NCI-H1694 treated with DMSO at 0.1 percent for 48 hours (cell line): ENCODE data around the gene CRLF1.

ENCODE experiments used
- DNase-seq: peaks from one replicate; lab custom pipeline; 2025; lab: John Stamatoyannopoulos, UW

CRLF1 gene, protein sequence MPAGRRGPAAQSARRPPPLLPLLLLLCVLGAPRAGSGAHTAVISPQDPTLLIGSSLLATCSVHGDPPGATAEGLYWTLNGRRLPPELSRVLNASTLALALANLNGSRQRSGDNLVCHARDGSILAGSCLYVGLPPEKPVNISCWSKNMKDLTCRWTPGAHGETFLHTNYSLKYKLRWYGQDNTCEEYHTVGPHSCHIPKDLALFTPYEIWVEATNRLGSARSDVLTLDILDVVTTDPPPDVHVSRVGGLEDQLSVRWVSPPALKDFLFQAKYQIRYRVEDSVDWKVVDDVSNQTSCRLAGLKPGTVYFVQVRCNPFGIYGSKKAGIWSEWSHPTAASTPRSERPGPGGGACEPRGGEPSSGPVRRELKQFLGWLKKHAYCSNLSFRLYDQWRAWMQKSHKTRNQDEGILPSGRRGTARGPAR

GRCh38 chr19:18606281-18607225 lies at the start of gene CRLF1:
TSS of gene CRLF1 (minus strand) at chr19:18606799. CDS start at chr19:18606656, 143 bp downstream.
- no peak for DNase-seq

DNA sequence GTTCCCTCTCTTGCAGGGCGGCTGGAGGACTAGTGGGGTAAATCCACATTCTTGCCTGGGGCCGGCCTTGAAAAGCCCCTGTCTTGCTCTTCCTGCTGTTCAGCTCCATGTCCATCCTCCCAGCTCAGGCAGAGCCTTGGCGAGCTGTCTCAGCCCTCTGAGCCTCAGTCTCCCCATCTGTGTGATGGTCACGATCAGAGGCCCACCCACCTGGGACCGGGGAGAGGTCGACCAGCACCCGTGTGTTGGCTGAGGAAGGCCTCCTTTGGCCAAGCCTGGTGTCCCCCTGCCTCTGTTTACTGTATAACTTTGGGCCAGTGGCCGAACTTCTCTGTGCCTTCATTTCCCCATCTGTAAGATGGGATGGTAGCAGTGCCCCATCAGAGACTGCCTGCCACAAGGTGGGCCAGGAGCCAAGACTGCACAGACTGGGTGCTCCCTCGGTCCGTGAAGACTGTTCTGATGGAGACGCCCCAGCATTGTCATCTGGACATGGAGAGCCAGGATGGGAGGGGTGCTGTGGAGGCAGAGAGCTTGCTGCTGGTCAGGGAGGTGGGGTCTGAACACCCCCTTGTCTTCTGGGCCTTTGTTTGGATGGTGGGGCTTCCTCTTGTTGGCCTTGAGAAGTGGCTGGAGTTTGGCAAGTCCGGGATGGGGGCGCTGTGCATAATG lies 48.7 kb upstream of the CRLF1 start:
- DNase-seq, result no peak

DNA sequence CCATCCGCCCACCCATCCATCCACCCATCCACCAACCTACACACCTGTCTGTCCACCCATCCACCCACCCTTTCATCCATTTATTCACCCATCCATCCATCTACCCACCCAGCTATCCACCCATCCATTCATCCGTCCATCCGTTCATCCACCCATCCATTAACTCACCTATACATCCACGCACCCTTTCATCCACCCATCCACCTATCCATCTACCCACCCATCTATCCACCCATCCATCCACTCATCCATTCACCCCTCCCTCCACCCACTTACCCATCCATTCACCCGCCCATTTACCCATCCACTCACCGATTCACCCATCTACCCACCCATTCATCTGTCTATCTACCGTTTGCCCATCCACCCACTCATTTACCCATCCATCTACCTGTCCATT lies 47.9 kb upstream of the CRLF1 start:
- DNase-seq, result no peak

- no peak for DNase-seq
Observed at GRCh38 chr19:18653853-18654252, 47.3 kb upstream of the CRLF1 start.

- peak; percentile 57 for DNase-seq
Observed at GRCh38 chr19:18651733-18652132, 45.1 kb upstream of the CRLF1 start.

DNA sequence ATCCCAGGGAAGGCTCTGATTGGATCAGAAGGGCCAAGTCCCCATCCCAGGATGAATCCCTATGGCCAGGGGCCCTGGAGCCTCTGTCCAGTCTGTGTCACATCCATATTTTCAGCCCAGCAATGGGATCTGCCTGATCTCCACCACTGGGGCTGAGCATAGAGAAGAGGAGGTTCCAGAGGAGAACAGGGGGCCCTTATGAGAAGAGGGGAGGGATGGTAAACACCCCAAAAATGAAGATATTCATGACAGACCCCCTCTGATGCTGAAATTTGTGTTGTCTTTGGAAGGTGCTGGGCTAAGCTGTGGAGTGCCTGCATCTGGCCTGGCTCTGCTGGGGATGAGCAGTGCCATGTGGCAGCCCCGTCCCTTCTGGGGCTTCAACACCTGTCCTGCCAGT lies 44.7 kb upstream of the CRLF1 start:
- DNase-seq, result no peak

DNA sequence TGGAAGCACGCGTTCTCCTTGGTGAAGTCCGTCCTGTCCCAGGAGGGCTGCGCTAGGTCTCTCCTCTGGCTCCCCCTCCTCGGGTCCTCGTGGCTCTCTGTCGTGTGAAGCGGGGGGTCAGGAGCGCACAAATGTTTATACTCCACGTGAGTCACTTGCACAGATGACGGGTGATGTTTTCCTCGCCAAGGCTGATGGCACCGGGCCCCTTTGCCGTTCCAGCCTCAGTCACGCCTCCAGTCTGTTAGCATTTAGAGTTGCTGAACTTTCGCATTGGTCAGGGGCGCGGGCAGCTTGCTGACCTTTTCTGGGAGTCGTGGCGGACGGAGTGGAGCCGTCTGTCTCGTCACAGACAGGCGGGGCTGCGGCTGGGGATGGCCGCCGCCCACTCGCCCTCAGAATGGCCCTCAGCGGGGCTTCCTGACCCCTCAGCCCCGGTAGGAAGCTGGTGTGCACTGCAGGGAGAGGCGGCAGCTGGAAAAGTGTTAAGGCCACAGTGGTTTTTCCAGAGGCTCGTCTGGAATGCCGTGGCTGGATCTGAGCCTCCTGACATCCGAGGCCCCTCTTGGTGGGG lies 44.0 kb upstream of the CRLF1 start:
- DNase-seq, result no peak

DNA sequence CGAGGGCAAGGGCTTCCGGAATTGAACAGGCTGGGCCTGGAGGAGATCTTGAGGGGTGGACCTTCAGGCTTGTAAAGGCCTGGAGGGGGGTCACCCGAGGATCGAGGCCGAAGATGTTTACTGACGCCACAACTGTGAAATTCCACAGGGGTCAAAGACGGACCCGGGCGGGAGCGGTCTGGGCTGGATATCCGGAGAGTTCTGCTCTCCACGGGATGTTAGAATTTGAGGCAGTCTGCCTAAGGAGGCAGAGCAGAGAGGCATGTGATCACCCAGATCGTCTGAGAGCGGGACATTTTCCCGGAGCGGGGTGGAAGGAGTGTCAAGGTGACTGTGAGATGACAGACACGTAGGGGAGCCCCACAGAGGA lies 43.4 kb upstream of the CRLF1 start:
- no peak for DNase-seq

DNA sequence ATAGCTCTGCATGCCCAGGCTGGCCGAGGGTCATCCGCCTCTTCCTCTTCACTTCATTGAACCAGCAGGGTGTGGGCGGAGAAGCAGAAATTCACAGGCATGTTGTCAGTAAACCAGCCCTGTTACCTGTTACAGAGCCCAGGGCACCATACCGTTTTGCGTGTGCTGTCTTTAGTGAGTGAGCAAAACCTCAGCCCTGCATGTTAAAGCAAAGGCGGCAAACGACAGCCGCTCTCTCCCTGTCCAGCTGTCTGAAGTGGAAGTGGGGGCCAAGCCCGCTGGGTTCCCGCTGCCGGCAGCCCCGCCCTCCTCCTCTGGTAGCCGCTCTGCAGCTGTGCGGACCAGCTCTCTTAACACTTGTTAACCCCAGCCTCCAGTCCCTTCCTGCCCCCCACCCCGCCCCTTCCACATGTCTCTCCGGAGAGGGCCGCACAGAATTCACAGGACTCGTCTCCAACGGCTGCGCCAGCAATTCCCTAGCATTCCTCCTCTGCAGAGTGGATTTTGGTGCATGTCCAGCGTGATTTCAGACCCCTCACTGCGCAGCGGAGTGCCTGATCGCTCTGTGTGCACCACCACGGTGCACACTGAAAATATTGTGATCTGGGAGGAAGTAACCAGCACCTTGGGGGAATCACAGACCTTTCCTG lies 42.9 kb upstream of the CRLF1 start:
- no peak for DNase-seq

GRCh38 chr19:18648973-18649315 lies 42.3 kb upstream of the CRLF1 start:
- no peak for DNase-seq

DNA sequence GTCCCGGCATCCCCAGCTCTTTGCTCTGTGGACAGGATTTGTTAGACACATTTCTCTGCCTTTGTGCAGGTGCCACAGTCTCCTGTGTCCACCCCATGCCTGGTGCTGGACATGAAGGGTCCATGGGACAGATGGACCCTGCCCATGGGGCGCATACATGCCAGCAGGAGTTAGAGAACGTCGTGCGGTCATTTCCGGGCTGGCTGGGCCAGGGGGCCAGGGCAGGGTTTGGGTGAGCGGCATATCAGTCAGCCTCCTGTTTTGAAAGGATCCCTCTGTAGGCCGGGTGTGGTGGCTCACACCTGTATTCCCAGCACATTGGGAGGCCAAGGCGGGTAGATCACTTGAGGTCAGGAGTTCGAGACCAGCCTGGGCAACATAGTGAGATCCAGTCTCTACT lies 41.2 kb upstream of the CRLF1 start:
- DNase-seq, result no peak

- no peak for DNase-seq
Observed at GRCh38 chr19:18647371-18647767, 40.8 kb upstream of the CRLF1 start.

- DNase-seq, result no peak
Observed at GRCh38 chr19:18646535-18647370, 40.2 kb upstream of the CRLF1 start.

DNA sequence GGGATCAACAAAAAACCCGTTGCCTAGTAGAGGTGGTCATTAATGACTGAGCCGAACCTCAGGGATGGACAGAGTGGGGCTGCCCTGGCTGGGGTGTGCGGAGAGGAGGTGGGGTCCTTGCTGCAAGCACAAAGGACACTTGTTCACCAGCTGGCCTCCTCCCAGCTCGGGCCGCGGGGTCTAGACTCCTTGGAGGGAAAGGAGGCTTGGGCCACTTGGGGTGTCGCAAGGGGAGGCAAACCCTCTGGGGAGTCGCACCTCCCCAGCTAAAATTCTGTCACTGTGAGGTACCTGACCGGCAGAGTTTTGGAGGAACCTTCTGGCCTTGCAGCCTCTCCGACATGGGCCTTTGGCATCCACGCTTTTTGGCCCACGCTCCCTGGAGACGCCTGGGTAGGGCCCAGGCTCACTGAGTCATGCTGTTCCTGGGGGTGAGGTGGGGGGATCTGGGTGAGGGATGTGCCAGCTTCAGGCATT lies 38.5 kb upstream of the CRLF1 start:
- no peak for DNase-seq

DNA sequence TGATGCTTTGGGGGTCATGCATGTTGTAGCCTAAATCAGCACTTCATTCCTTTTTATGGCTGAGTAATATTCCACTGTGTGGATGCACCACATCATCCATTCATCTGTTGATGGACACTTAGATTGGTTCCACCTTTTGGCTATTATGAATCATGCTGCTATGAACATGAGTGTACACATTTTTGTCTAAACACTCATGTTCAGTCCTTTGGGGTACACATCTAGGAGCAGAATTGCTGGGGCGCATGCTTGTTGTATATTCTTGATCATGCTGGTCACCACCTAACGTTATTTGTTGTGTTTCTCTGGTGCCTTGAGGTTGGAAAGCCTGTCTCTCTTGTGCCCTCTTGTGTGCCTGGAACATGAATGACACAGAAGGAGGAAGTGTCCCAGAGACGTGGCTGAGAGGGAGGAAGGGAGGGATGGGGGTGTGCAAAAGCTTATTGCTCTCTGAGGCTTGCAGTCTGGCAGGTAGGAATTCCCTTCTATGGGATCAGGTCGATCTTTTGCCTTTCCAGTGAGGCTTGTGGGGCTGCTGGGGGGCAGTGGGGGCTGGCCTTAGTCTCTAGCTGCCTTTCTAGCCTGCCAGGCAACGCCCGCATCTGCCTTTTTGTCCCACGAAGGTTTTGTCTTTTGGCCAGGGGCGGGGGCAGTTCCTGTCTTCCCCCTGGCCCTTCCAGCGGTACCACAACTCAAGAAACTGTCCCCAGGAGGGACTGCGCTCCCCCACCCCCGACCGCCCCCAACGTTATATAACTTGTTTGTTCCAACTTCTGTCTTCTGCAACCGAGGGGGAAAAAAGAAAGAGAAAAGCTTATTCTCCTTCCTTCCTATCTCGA lies 37.8 kb upstream of the CRLF1 start:
- DNase-seq, result no peak

GRCh38 chr19:18639706-18640243 lies 33.2 kb upstream of the CRLF1 start:
- DNase-seq, result no peak

- no peak for DNase-seq
Observed at GRCh38 chr19:18637673-18638630, 31.4 kb upstream of the CRLF1 start.

DNA sequence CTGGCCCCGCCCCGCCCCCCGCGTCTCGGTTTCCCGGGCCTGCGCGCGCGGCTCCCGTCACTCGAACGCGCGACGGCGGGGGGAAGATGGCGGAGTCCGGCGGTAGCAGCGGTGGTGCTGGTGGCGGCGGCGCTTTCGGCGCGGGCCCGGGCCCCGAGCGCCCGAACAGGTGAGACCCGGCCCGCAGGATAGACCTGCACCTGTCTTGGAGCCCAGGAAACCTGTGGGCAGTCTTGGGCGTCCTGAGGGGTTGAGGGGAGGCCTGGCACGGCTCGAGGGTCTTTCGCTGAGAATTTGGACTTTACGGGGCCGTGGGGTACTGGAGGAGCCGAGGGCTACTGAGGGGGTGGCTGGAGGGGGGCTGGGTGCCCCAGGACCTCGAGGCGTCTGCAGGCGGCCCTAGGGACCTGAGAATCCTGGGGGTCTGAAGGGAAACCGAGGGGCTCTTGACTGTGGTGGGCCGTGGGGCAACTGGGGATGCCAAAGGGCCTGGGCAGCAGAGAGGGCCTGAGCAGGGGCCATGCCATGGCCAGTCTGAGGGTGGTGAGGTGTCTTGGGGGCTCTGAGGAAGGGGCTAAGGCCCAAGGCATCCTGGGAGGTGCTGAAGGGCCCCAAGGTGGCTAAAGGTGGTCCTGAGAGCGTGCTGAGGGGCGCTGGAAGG lies 30.5 kb upstream of the CRLF1 start, which contains the start of gene KLHL26:
KLHL26 (plus strand) TSS at position 60 of the 661 bp plus-strand sequence; CDS start at position 87, 27 bp downstream.
- DNase-seq, result no peak
